Panc1 (cell line): ENCODE measurements around the gene C16orf46. TPM values are rescaled to one million over a fixed set of nuclear protein-coding genes. Genes with fewer than 3 reads are reported as not detected.

Experiments used
- ATAC-seq: fragments of 200-7000 bp; cut with Tn5 transposase; 2 replicates; pipeline ENCODE4 v1.9.1; 2020; ENCODE audit warnings: mild to moderate bottlenecking, moderate library complexity
- BruUV-seq: library from RNA; stranded (reverse); fragments of 400-500 nt; replicated peaks from 2 replicates; lab custom pipeline; 2021; lab: Mats Ljungman, UMichigan
- CTCF ChIA-PET: fragments of 300-600 bp; sonication (Branson Sonifier 250); formaldehyde crosslinking; loops from one replicate; lab custom pipeline; 2022; ENCODE audit warnings: antibody characterized with exemption; lab: Charles Lee
- POLR2A ChIA-PET: fragments of 300-600 bp; sonication (Branson Sonifier 250); formaldehyde crosslinking; loops from one replicate; lab custom pipeline; 2022; ENCODE audit warnings: antibody characterized with exemption; lab: Charles Lee
- DNase-seq: peaks from one replicate; pipeline ENCODE4 v3.0.0-alpha.2; 2010; ENCODE audit warnings: low read depth, low spot score
- H3K27ac ChIP-seq: 2 replicates; pipeline ENCODE4 v1.5.1; 2011; ENCODE audit warnings: mild to moderate bottlenecking, low read length, inconsistent platforms
- H3K27me3 ChIP-seq: fragments of 200-500 bp; sonication (Bioruptor generic); 2 replicates; pipeline ENCODE4 v1.6.0; 2014; ENCODE audit warnings: low read length, inconsistent platforms; ENCODE audit not compliant: control insufficient read depth, insufficient read depth
- H3K36me3 ChIP-seq: fragments of 200-500 bp; sonication (Bioruptor generic); 2 replicates; pipeline ENCODE4 v1.5.1; 2014; ENCODE audit warnings: inconsistent platforms, mild to moderate bottlenecking, low read length, moderate library complexity; ENCODE audit not compliant: control insufficient read depth, insufficient read depth
- H3K4me1 ChIP-seq: 2 replicates; pipeline ENCODE4 v1.5.1; 2011; ENCODE audit warnings: inconsistent platforms, mild to moderate bottlenecking, low read length, moderate library complexity; ENCODE audit not compliant: control insufficient read depth, insufficient read depth
- H3K4me3 ChIP-seq, 2 experiments: 2 replicates each; pipeline ENCODE4 v1.5.1; 2011 to 2012; ENCODE audit warnings: low read depth in 2 of 2, low read length in 2 of 2, mild to moderate bottlenecking in 2 of 2, inconsistent platforms in 1 of 2, moderate library complexity in 1 of 2
- H3K9me3 ChIP-seq: fragments of 200-500 bp; sonication (Bioruptor generic); 2 replicates; pipeline ENCODE4 v1.5.1; 2014; ENCODE audit warnings: low read depth, mild to moderate bottlenecking, inconsistent platforms, low read length, moderate library complexity; ENCODE audit not compliant: control insufficient read depth, insufficient read depth
- CTCF ChIP-seq: fragments of 450-650 bp; IDR thresholded peaks from 2 replicates; pipeline ENCODE4 v1.5.1; 2017; ENCODE audit warnings: mild to moderate bottlenecking
- POLR2AphosphoS5 ChIP-seq: IDR thresholded peaks from 2 replicates; pipeline ENCODE4 v1.6.1; 2012; ENCODE audit warnings: mild to moderate bottlenecking, low read depth, low read length, moderate library complexity
- REST ChIP-seq, 2 experiments: IDR thresholded peaks; 2 replicates each; pipeline ENCODE4 v1.6.1; 2011 to 2012; ENCODE audit warnings: low read depth in 2 of 2, control low read depth in 1 of 2, low read length in 1 of 2, mild to moderate bottlenecking in 1 of 2, moderate library complexity in 1 of 2; ENCODE audit not compliant: insufficient read depth in 1 of 2
- SIN3A ChIP-seq: IDR thresholded peaks from 2 replicates; pipeline ENCODE4 v1.6.1; 2012; ENCODE audit warnings: low read depth, mild to moderate bottlenecking, low read length, moderate library complexity, borderline replicate concordance; ENCODE audit not compliant: insufficient read depth
- TCF7L2 ChIP-seq: IDR thresholded peaks from 2 replicates; pipeline ENCODE4 v1.6.1; 2011; ENCODE audit warnings: mild to moderate bottlenecking, low read depth, low read length, inconsistent platforms
- in situ Hi-C: cut with HindIII; loops from 2 replicates; pipeline ENCODE4 v1.10.0; 2016; ENCODE audit warnings: low sequenced_read_pairs, low pct_unique_long_range_greater_than_20kb
- intact Hi-C: fragments of 100-400 bp; cut with micrococcal nuclease; formaldehyde crosslinking; loops from one replicate; pipeline ENCODE4 v1.10.0; 2022; ENCODE audit not compliant: unreplicated experiment
- total RNA-seq: library from RNA; stranded (reverse); gene quantifications from one replicate; pipeline ENCODE4 v1.2.1, GENCODE V29; 2021; ENCODE audit not compliant: unreplicated experiment

Gene C16orf46
- total RNA-seq, 1 experiment from 2014 or later: 1.2 TPM

GRCh38 chr16:81081014-81081413 lies 4.0 kb upstream of the C16orf46 start:
- POLR2A ChIA-PET: no interaction called here
- no peak for TF ChIP-seq SIN3A
- TF ChIP-seq REST (IDR thresholded peaks at IDR 0.05; ENCODE audit: insufficient read depth in 1 of 2, low read depth in 2 of 2, low read length in 1 of 2): no peak
- TF ChIP-seq CTCF: no peak
- no peak for TF ChIP-seq POLR2AphosphoS5
- no peak for TF ChIP-seq TCF7L2
- CTCF ChIA-PET: no interaction called here
- Histone ChIP-seq H3K27ac (no peak overlapping the region), H3K36me3 (no peaks in the 10 kb centered on the region; the same call in 1 of the 2 replicates), H3K4me1 (no peaks in the 10 kb centered on the region; the same call in 1 of the 2 replicates), H3K27me3 (no peaks in the 10 kb centered on the region), H3K4me3 (no peak overlapping the region), H3K9me3 (no peaks in the 10 kb centered on the region)
- DNase-seq: no peak
- in situ Hi-C loops (no loop called here), intact Hi-C loops (no loop called here)
- ATAC-seq: no peak
- no TSS peak for BruUV-seq

- CTCF ChIA-PET: no interaction called here
- ATAC-seq (no peak), DNase-seq (no peak)
- Histone ChIP-seq H3K27ac (no peak overlapping the region), H3K4me1 (no peaks in the 10 kb centered on the region; the same call in 1 of the 2 replicates), H3K27me3 (no peaks in the 10 kb centered on the region), H3K36me3 (no peaks in the 10 kb centered on the region; the same call in 1 of the 2 replicates), H3K9me3 (no peaks in the 10 kb centered on the region), H3K4me3 (no peak overlapping the region)
- TF ChIP-seq SIN3A: no peak
- no peak for TF ChIP-seq CTCF
- no peak for TF ChIP-seq REST (IDR thresholded peaks at IDR 0.05; ENCODE audit: insufficient read depth in 1 of 2, low read depth in 2 of 2, low read length in 1 of 2)
- no peak for TF ChIP-seq POLR2AphosphoS5
- TF ChIP-seq TCF7L2: no peak
- no TSS peak for BruUV-seq
- in situ Hi-C loops: no loop called here
- intact Hi-C loops: no loop called here
- POLR2A ChIA-PET: no interaction called here
These were observed 3.2 kb upstream of the C16orf46 start for GRCh38 chr16:81080233-81080632.
